HEK293 (cell line): ENCODE measurements around the gene NKD1.

Source experiments
- YY1 ChIP-seq: fragments of 450-650 bp; formaldehyde crosslinking; IDR thresholded peaks from 2 replicates; pipeline ENCODE4 v1.5.1; 2018; ENCODE audit warnings: missing biosample characterization, missing genetic modification characterization
- ZFHX2 ChIP-seq: fragments of 450-650 bp; formaldehyde crosslinking; conservative IDR thresholded peaks from 2 replicates; pipeline ENCODE4 v1.5.1; 2016; ENCODE audit warnings: missing biosample characterization, missing genetic modification characterization
- ZFP37 ChIP-seq: fragments of 450-650 bp; formaldehyde crosslinking; IDR thresholded peaks from 2 replicates; pipeline ENCODE4 v1.5.1; 2016; ENCODE audit warnings: missing biosample characterization, missing genetic modification characterization
- ZNF121 ChIP-seq: fragments of 450-650 bp; formaldehyde crosslinking; IDR thresholded peaks from 2 replicates; pipeline ENCODE4 v1.5.1; 2016; ENCODE audit warnings: missing biosample characterization, missing genetic modification characterization
- ZNF311 ChIP-seq: fragments of 450-650 bp; formaldehyde crosslinking; IDR thresholded peaks from 2 replicates; pipeline ENCODE4 v1.5.1; 2017; ENCODE audit warnings: missing biosample characterization, missing genetic modification characterization, borderline replicate concordance
- ZNF510 ChIP-seq: fragments of 450-650 bp; formaldehyde crosslinking; IDR thresholded peaks from 2 replicates; pipeline ENCODE4 v1.5.1; 2018; ENCODE audit warnings: mild to moderate bottlenecking, missing genetic modification characterization, missing biosample characterization; ENCODE audit not compliant: insufficient replicate concordance
- ZNF596 ChIP-seq: fragments of 450-650 bp; IDR thresholded peaks from 2 replicates; pipeline ENCODE4 v1.5.0; 2018; ENCODE audit warnings: missing biosample characterization, mild to moderate bottlenecking, missing genetic modification characterization, moderate library complexity
- ZNF610 ChIP-seq: fragments of 450-650 bp; formaldehyde crosslinking; IDR thresholded peaks from 2 replicates; pipeline ENCODE4 v1.5.1; 2016; ENCODE audit warnings: missing biosample characterization, missing genetic modification characterization, borderline replicate concordance
- ZNF623 ChIP-seq: fragments of 450-650 bp; formaldehyde crosslinking; IDR thresholded peaks from 2 replicates; pipeline ENCODE4 v1.5.1; 2016; ENCODE audit warnings: missing biosample characterization, missing genetic modification characterization
- TF ChIP-seq, protein P1 (sequence below): fragments of 450-650 bp; formaldehyde crosslinking; IDR thresholded peaks from 2 replicates; pipeline ENCODE4 v1.5.1; 2016; ENCODE audit warnings: missing biosample characterization, missing genetic modification characterization
- TF ChIP-seq, protein P2 (sequence below): fragments of 450-650 bp; formaldehyde crosslinking; IDR thresholded peaks from 2 replicates; pipeline ENCODE4 v1.5.1; 2016; ENCODE audit warnings: missing biosample characterization, missing genetic modification characterization

DNA sequence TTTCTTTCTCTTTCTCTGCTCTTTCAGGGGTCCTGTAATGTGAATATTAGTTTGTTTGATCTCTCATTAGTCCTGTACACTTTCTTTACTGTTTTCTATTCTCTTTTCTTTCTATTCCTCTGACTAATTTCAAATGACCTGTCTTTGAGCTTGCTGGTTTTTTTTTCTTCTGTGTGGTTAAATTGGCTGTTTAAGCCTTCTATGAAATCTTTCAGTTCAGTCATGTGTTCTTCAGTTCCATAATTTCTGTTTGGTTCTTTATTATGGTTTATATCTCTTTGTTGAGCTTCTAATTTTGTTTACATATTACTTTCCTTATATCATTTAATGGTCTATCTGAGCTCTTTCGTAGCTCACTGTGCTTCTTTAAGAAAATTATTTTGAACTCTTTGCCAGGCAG is 31.3 kb upstream of the NKD1 start:
- no peak for TF ChIP-seq ZNF610
- TF ChIP-seq ZNF510 (tag by site-specific recombination), result no peak
- TF ChIP-seq, protein P1, sequence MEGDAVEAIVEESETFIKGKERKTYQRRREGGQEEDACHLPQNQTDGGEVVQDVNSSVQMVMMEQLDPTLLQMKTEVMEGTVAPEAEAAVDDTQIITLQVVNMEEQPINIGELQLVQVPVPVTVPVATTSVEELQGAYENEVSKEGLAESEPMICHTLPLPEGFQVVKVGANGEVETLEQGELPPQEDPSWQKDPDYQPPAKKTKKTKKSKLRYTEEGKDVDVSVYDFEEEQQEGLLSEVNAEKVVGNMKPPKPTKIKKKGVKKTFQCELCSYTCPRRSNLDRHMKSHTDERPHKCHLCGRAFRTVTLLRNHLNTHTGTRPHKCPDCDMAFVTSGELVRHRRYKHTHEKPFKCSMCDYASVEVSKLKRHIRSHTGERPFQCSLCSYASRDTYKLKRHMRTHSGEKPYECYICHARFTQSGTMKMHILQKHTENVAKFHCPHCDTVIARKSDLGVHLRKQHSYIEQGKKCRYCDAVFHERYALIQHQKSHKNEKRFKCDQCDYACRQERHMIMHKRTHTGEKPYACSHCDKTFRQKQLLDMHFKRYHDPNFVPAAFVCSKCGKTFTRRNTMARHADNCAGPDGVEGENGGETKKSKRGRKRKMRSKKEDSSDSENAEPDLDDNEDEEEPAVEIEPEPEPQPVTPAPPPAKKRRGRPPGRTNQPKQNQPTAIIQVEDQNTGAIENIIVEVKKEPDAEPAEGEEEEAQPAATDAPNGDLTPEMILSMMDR (tag by site-specific recombination), result no peak
- TF ChIP-seq, protein P2, sequence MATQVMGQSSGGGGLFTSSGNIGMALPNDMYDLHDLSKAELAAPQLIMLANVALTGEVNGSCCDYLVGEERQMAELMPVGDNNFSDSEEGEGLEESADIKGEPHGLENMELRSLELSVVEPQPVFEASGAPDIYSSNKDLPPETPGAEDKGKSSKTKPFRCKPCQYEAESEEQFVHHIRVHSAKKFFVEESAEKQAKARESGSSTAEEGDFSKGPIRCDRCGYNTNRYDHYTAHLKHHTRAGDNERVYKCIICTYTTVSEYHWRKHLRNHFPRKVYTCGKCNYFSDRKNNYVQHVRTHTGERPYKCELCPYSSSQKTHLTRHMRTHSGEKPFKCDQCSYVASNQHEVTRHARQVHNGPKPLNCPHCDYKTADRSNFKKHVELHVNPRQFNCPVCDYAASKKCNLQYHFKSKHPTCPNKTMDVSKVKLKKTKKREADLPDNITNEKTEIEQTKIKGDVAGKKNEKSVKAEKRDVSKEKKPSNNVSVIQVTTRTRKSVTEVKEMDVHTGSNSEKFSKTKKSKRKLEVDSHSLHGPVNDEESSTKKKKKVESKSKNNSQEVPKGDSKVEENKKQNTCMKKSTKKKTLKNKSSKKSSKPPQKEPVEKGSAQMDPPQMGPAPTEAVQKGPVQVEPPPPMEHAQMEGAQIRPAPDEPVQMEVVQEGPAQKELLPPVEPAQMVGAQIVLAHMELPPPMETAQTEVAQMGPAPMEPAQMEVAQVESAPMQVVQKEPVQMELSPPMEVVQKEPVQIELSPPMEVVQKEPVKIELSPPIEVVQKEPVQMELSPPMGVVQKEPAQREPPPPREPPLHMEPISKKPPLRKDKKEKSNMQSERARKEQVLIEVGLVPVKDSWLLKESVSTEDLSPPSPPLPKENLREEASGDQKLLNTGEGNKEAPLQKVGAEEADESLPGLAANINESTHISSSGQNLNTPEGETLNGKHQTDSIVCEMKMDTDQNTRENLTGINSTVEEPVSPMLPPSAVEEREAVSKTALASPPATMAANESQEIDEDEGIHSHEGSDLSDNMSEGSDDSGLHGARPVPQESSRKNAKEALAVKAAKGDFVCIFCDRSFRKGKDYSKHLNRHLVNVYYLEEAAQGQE (tag by site-specific recombination), result no peak
- TF ChIP-seq YY1 (tag by site-specific recombination), result no peak
- no peak for TF ChIP-seq ZFHX2 (tag by site-specific recombination)
- no peak for TF ChIP-seq ZNF596 (tag by site-specific recombination)
- TF ChIP-seq ZNF121 (tag by site-specific recombination), result no peak
- TF ChIP-seq ZFP37, result no peak
- no peak for TF ChIP-seq ZNF311 (tag by site-specific recombination)
- TF ChIP-seq ZNF623, result no peak
